Measurements from ENCODE around the gene KCNJ14.

DNA sequence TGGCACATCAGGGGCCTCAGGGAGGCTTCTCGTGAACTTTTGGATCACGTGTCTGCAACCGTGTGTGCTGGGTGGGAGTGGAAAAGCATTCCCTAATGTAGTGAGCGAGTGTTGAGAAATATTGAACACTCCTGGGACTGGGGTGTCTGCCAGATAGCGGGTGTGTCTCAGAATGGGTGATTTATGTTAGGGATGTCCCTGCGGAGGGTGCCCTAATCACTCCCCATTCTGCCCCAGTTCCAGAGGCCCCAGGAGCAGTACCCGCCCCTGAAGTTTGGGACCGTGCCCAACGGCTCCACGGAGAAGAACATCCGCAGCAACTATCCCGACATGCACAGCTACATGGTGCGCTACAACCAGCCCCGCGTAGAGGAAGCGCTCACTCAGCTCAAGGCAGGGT is 33.8 kb upstream of the KCNJ14 start:
- TF ChIP-seq POLR2A (IDR thresholded peaks at IDR 0.05) (no peak), CTCF (IDR thresholded peaks at IDR 0.05) (no peak), EP300 (IDR thresholded peaks at IDR 0.05) (no peak)

Measured in tibial nerve (tissue), 4 donors.